Retinal pigment epithelial cell (primary cell): Measurements from ENCODE around the gene WWOX.

Source experiments
- DNase-seq: peaks from one replicate; pipeline ENCODE4 v3.0.0-alpha.2; 2010; ENCODE audit warnings: low read depth
- H3K4me3 ChIP-seq: 2 replicates; pipeline ENCODE4 v1.5.1; 2011; ENCODE audit warnings: mild to moderate bottlenecking, low read length, control low read depth, moderate library complexity
- CTCF ChIP-seq: conservative IDR thresholded peaks from 2 replicates; pipeline ENCODE4 v1.5.1; 2011; ENCODE audit warnings: low read depth, low read length, control low read depth, inconsistent platforms

The WWOX gene

GRCh38 chr16:78501744-78502143 is 402.3 kb downstream of the WWOX start:
- no peak for DNase-seq
- no peak overlapping the region for H3K4me3 ChIP-seq
- no peak for TF ChIP-seq CTCF

- DNase-seq, result no peak
- no peak for TF ChIP-seq CTCF
These were observed 403.4 kb downstream of the WWOX start for GRCh38 chr16:78502812-78503350.

GRCh38 chr16:78503602-78504001 is 404.1 kb downstream of the WWOX start:
- TF ChIP-seq CTCF, result peak; percentile 63
- DNase-seq, result no peak
- H3K4me3 ChIP-seq, result no peak overlapping the region

More at GRCh38 chr16:78502812-78503350, 403.4 kb downstream of the WWOX start:
- H3K4me3 ChIP-seq, result no peak overlapping the region

GRCh38 chr16:78504401-78504851 is 405.0 kb downstream of the WWOX start:
- TF ChIP-seq CTCF, result no peak
- no peak overlapping the region for H3K4me3 ChIP-seq
- DNase-seq, result no peak

GRCh38 chr16:78505036-78505435 is 405.6 kb downstream of the WWOX start:
- no peak for DNase-seq
- no peak for TF ChIP-seq CTCF
- H3K4me3 ChIP-seq, result no peak overlapping the region

- no peak for DNase-seq
- no peak for TF ChIP-seq CTCF
- no peak overlapping the region for H3K4me3 ChIP-seq
These were observed 406.3 kb downstream of the WWOX start for GRCh38 chr16:78505544-78506366.
